ENCODE data around the gene ANKRD12. TPM values are rescaled to one million over a fixed set of nuclear protein-coding genes. Genes with fewer than 3 reads are reported as not detected.

Gene ANKRD12
- total and polyA plus RNA-seq, 11 donors: 7.7 to 70.9 (median 52.0) TPM

- H3K36me3 ChIP-seq: peaks cover 0 to 84% (median 63%) of the 10 kb centered on the region in 9 donors
- ATAC-seq (no peak), DNase-seq (no peak)
- H3K4me1 ChIP-seq: peaks cover 0 to 28% (median 0%) of the 10 kb centered on the region in 12 donors
- WGBS, 4 donors: 82 to 85% (median 82%) methylated on average over 2 of the region's 2 CpGs
- H3K4me3 ChIP-seq: no peak overlapping the region
- TF ChIP-seq CTCF (IDR thresholded peaks at IDR 0.05) (no peak), POLR2A (IDR thresholded peaks at IDR 0.05) (no peak)
- H3K27ac ChIP-seq: no peak overlapping the region
- no peaks in the 10 kb centered on the region for H3K9me3 ChIP-seq
- H3K27me3 ChIP-seq: no peaks in the 10 kb centered on the region
- intact Hi-C loops (cut with DNase I): loop anchor here in 1 of 10 donors (10.0 kb wide), 1 partner anchor 54 kb away; no protein-coding TSS in a partner anchor
Measured at GRCh38 chr18:9210966-9211365, 74.4 kb downstream of the ANKRD12 start.

- Histone ChIP-seq H3K9me3 (no peaks in the 10 kb centered on the region), H3K36me3 (peaks cover 0 to 94% (median 73%) of the 10 kb centered on the region in 9 donors), H3K27ac (peak overlapping the region in 1 of 12 donors; percentile 27), H3K4me3 (no peak overlapping the region), H3K27me3 (no peaks in the 10 kb centered on the region), H3K4me1 (peaks cover 0 to 28% (median 0%) of the 10 kb centered on the region in 12 donors)
- ATAC-seq (no peak), DNase-seq (no peak)
- intact Hi-C loops (cut with DNase I): loop anchor here in 1 of 10 donors (10.0 kb wide), 1 partner anchor 53 kb away; no protein-coding TSS in a partner anchor
- TF ChIP-seq POLR2A (IDR thresholded peaks at IDR 0.05) (no peak), CTCF (IDR thresholded peaks at IDR 0.05) (no peak)
- WGBS, 4 donors: 94 to 100% (median 97%) methylated on average over 1 of the region's 1 CpG
Measured at GRCh38 chr18:9211955-9212354, 75.4 kb downstream of the ANKRD12 start.

GRCh38 chr18:9215221-9215933 is 78.8 kb downstream of the ANKRD12 start:
- Histone ChIP-seq H3K4me3 (no peak overlapping the region), H3K36me3 (peaks cover 0 to 98% (median 76%) of the 10 kb centered on the region in 9 donors), H3K9me3 (no peaks in the 10 kb centered on the region), H3K27me3 (no peaks in the 10 kb centered on the region), H3K4me1 (peaks cover 0 to 18% (median 0%) of the 10 kb centered on the region in 12 donors), H3K27ac (no peak overlapping the region)
- DNase-seq (no peak), ATAC-seq (no peak)
- intact Hi-C loops (cut with DNase I): loop anchor here in 1 of 10 donors (5.0 to 10.0 kb wide), 2 partner anchors 49 to 117 kb away; partner anchors contain the start of gene TWSG1
- WGBS, 4 donors: 83 to 92% (median 91%) methylated on average over 6 of the region's 6 CpGs
- TF ChIP-seq CTCF (IDR thresholded peaks at IDR 0.05) (no peak), POLR2A (IDR thresholded peaks at IDR 0.05) (no peak)

GRCh38 chr18:9216459-9216858 is 79.9 kb downstream of the ANKRD12 start:
- ATAC-seq: no peak

More at GRCh38 chr18:9216459-9216858, 79.9 kb downstream of the ANKRD12 start:
- DNase-seq: no peak
- Histone ChIP-seq H3K27ac (no peak overlapping the region), H3K4me3 (no peak overlapping the region), H3K36me3 (peaks cover 0 to 98% (median 81%) of the 10 kb centered on the region in 9 donors), H3K27me3 (no peaks in the 10 kb centered on the region), H3K4me1 (peaks cover 0 to 12% (median 0%) of the 10 kb centered on the region in 12 donors), H3K9me3 (no peaks in the 10 kb centered on the region)
- 95 to 98% (median 96%) methylated on average over 3 of the region's 3 CpGs for WGBS, 4 donors
- intact Hi-C loops (cut with DNase I): loop anchor here in 1 of 10 donors (5.0 to 10.0 kb wide), 2 partner anchors 48 to 116 kb away; partner anchors contain the start of gene TWSG1
- TF ChIP-seq CTCF (IDR thresholded peaks at IDR 0.05) (no peak), POLR2A (IDR thresholded peaks at IDR 0.05) (no peak)

All from heart left ventricle (tissue), 16 donors.